Measurements from ENCODE around the gene DGKD. TPM values are rescaled to one million over a fixed set of nuclear protein-coding genes. Genes with fewer than 3 reads are reported as not detected.

DGKD gene
- polyA plus RNA-seq, 3 donors = 14.5 to 67.5 (median 16.6) TPM

GRCh38 chr2:233414777-233415570, 60.7 kb downstream of the DGKD start:
- Histone ChIP-seq H3K27ac (ENCODE audit: low read depth in 1 of 2, low read length in 2 of 2) (no peak overlapping the region), H3K27me3 (ENCODE audit: control insufficient read depth in 2 of 2, insufficient read depth in 2 of 2, low read length in 2 of 2) (no peaks in the 10 kb centered on the region), H3K9ac (ENCODE audit: insufficient read depth, low read length, poor library complexity, severe bottlenecking) (no peak overlapping the region), H4K20me1 (ENCODE audit: insufficient read depth, low read length) (peaks cover 82% of the 10 kb centered on the region), H3K4me1 (ENCODE audit: control insufficient read depth in 1 of 2, insufficient read depth in 2 of 2, low read length in 2 of 2) (peaks cover 14 to 15% of the 10 kb centered on the region in 2 donors), H3K4me2 (replicated peaks; ENCODE audit: extremely low read depth, low read length, poor library complexity, severe bottlenecking) (no peak overlapping the region), H3K9me3 (replicated peaks in 1 of 2; ENCODE audit: control insufficient read depth in 1 of 2, insufficient read depth in 1 of 2, low read length in 2 of 2) (peaks cover 4 to 25% of the 10 kb centered on the region in 2 donors), H2AFZ (ENCODE audit: insufficient read depth, low read depth, low read length, poor library complexity, severe bottlenecking) (no peak overlapping the region), H3K4me3 (replicated peaks in 1 of 3; ENCODE audit: low read depth in 2 of 3, low read length in 3 of 3) (no peak overlapping the region), H3K79me2 (ENCODE audit: insufficient read depth, low read length) (peaks cover 99% of the 10 kb centered on the region), H3K36me3 (replicated peaks in 1 of 2; ENCODE audit: control insufficient read depth in 1 of 2, insufficient read depth in 2 of 2, low read length in 2 of 2) (peaks cover 39 to 86% of the 10 kb centered on the region in 2 donors)
- whole genome bisulfite sequencing (ENCODE audit: insufficient coverage) = 100% methylated on average over 3 of the region's 5 CpGs
- Mint-ChIP-seq H3K9me3 (peaks cover 11 to 21% (median 17%) of the 10 kb centered on the region in 7 donors), H3K36me3 (peaks cover 71 to 93% of the 10 kb centered on the region in 2 donors), H3K4me3 (no peak overlapping the region), H3K27me3 (ENCODE audit: low read depth in 3 of 3) (peaks cover 0 to 2% (median 0%) of the 10 kb centered on the region in 3 donors), H3K27ac (peak overlapping the region in 3 of 7 donors; percentile 45 to 85 (median 65)), H3K4me1 (peaks cover 26% of the 10 kb centered on the region)
- intact Hi-C loops (cut with micrococcal nuclease) = no loop called here
- no peak for DNase-seq
- TF ChIP-seq CTCF (IDR thresholded peaks at IDR 0.05) = no peak

GRCh38 chr2:233416199-233416598, 61.9 kb downstream of the DGKD start:
- no CpG with 5 or more reads among the region's 3 CpGs for WGBS (ENCODE audit: insufficient coverage)
- Mint-ChIP-seq H3K27ac (peak overlapping the region in 3 of 7 donors; percentile 66 to 79 (median 68)), H3K27me3 (ENCODE audit: low read depth in 3 of 3) (peaks cover 0 to 2% (median 0%) of the 10 kb centered on the region in 3 donors), H3K36me3 (peaks cover 68 to 88% of the 10 kb centered on the region in 2 donors), H3K4me3 (no peak overlapping the region), H3K4me1 (peaks cover 28% of the 10 kb centered on the region), H3K9me3 (peaks cover 0 to 10% (median 6%) of the 10 kb centered on the region in 7 donors)
- no peak overlapping the region for H3K9ac ChIP-seq (ENCODE audit: insufficient read depth, low read length, poor library complexity, severe bottlenecking)
- H3K4me3 ChIP-seq (replicated peaks in 1 of 3; ENCODE audit: low read depth in 2 of 3, low read length in 3 of 3) = no peak overlapping the region
- H3K27ac ChIP-seq (ENCODE audit: low read depth in 1 of 2, low read length in 2 of 2) = no peak overlapping the region
- H3K36me3 ChIP-seq (replicated peaks in 1 of 2; ENCODE audit: control insufficient read depth in 1 of 2, insufficient read depth in 2 of 2, low read length in 2 of 2) = peaks cover 35 to 86% of the 10 kb centered on the region in 2 donors
- peaks cover 14 to 15% of the 10 kb centered on the region in 2 donors for H3K4me1 ChIP-seq (ENCODE audit: control insufficient read depth in 1 of 2, insufficient read depth in 2 of 2, low read length in 2 of 2)
- peaks cover 99% of the 10 kb centered on the region for H3K79me2 ChIP-seq (ENCODE audit: insufficient read depth, low read length)
- intact Hi-C loops (cut with micrococcal nuclease) = no loop called here
- no peaks in the 10 kb centered on the region for H3K27me3 ChIP-seq (ENCODE audit: control insufficient read depth in 2 of 2, insufficient read depth in 2 of 2, low read length in 2 of 2)
- H3K4me2 ChIP-seq (replicated peaks; ENCODE audit: extremely low read depth, low read length, poor library complexity, severe bottlenecking) = no peak overlapping the region
- no peak overlapping the region for H2AFZ ChIP-seq (ENCODE audit: insufficient read depth, low read depth, low read length, poor library complexity, severe bottlenecking)
- peaks cover 89% of the 10 kb centered on the region for H4K20me1 ChIP-seq (ENCODE audit: insufficient read depth, low read length)
- no peak for TF ChIP-seq CTCF (IDR thresholded peaks at IDR 0.05)
- no peak for DNase-seq
- H3K9me3 ChIP-seq (replicated peaks in 1 of 2; ENCODE audit: control insufficient read depth in 1 of 2, insufficient read depth in 1 of 2, low read length in 2 of 2) = peaks cover 0 to 13% of the 10 kb centered on the region in 2 donors
